Cardiac septum (tissue), 1 donor: ENCODE measurements around the gene RALGPS1. TPM values are rescaled to one million over a fixed set of nuclear protein-coding genes. Genes with fewer than 3 reads are reported as not detected.

ENCODE experiments used
- DNase-seq: peaks from one replicate; pipeline ENCODE4 v3.0.0-alpha.2; 2020; ENCODE audit warnings: low spot score
- intact Hi-C: fragments of 100-400 bp; cut with DNase I; formaldehyde crosslinking; loops from one replicate; pipeline ENCODE4 v1.14.0; 2022
- total RNA-seq: library from RNA; stranded (reverse); fragmentation: NEBNext Ultra II Directional; extraction: Animal tissue kit (Norgen Biotek cat#: 25700); gene quantifications from one replicate; pipeline ENCODE4 v1.2.1, GENCODE V29; 2021
- donor health status: DM: no; HTN: no; CAD: no.

The RALGPS1 gene
- total RNA-seq, 1 donor from 2014 or later, result 21.8 TPM

DNA sequence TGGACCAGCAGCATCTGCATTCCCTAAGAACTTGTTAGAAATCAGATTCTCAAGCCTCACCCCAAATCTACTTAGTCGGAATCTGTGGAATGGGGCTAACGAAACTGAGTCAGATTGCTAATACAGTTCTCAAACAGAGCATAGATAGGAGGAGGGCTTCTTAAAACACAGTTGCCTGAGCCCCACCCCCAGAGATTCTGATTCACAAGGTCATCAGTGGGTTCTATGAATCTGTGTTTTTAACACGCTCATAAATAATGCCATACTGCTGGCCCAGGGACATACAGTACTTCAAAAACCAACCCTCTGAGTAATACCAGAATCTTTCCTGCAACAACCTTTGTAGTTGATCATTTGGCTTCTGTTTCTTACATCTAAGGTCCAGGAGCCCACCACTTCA is 317.1 kb downstream of the RALGPS1 start:
- intact Hi-C loops, result no loop called here
- DNase-seq, result no peak

DNA sequence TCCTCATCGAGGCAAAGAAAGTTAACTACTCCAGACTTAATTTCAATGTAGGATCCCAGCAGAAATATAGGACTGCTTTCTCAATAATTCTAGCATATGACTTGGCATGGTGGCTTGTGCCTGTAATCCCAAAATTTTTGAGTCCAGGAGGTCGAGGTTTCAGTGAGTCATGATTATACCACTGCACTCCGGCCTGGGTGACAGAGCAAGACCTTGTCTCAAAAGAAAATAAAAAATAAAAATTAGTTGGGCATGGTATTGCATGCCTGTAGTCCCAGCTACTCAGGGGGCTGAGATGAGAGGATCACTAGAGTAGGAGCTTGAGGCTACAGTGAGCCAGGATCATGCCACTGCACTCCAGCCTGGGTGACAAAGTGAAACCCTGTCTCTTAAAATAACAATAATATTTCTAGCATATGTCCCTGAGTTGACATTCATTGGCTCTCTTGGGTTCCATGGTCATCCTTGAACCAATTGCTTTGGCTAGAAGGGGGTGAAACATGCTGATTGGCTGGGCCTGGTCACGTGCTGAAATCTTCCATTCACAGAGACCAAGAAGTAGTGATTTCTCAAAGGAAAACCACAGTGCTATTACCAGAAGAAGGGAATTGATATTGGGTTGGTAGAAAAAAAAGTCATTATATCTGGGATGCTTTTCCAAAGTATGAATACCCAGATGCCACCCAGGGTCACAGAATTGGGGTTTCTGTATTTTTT is 318.4 kb downstream of the RALGPS1 start:
- intact Hi-C loops, result no loop called here
- no peak for DNase-seq

DNA sequence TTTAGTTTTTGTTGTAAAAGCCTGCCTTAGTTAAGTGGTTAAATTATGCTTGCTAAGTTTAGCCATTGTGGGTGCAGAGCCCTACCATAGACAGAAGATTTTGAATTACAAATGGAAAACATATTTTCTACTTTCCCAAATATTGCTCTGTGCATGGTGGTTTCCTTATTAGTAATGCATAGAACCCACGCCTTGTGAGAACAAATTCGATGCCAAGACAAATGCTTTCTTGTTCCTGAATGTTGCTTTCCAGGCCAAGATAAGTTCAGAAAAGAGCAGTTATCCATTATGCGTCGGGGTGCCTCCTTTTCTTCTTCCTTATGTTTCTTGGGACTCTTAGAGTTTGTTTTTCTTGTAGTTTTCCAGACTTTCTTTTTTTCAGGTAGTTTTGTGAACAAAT is 319.0 kb downstream of the RALGPS1 start:
- intact Hi-C loops, result no loop called here
- DNase-seq, result no peak

DNA sequence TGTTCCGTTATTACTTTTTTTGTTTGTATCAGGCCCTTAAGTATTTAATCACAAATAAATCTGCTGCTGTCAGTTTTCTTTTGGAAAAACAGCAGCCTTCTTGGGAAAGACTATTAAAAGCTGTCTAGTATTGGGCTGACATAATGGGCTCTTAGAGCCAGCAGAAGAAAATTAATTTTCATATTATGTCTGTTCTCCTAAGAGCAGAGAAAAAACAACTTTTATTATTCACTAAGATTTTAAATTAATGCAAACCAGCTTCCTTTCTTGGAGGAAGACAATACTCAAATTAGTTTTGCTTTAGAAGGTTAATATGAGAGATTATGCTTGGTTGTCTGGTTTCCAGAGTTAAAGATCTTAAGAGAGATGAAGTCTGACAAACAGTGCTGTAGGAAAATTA is 319.4 kb downstream of the RALGPS1 start:
- DNase-seq, result no peak
- intact Hi-C loops, result no loop called here

DNA sequence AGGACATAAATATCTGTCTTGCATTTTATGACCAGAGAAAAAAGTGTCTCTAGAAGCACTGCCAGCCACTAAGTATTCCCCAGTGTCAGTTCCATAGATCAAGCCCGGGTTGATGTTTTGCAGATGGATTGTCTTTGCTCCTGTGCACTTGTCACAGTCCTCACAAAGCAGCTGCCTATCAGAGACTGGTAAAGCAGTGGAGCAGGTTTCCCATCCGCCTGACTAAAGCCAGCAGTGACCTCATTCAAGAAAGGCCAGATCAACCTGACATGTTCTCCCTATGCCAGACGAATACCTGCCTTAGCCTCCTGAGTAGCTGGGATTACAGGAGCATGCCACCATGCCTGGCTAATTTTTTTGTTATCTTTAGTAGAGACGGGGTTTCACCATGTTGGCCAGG is 323.2 kb downstream of the RALGPS1 start:
- DNase-seq, result no peak
- intact Hi-C loops, result no loop called here

DNA sequence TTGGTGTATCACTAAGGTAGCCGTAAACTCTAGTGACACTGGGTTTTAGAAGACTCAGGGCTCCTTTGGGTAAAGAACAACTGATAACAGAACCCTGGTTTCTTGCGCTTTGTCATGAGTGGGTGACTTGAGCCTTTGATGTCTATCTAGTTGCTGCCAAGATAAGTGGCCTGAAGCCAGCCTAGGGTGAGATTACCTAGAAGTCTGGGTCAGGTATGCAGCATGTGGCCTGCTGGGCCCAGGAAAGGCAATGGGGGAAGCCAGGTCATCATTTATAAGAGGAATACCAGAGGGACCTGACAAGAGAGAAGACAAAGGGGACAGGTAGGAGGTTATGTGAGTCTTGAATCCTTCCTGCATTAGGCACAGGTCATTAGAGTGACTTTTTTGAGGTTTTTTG is 326.8 kb downstream of the RALGPS1 start:
- DNase-seq, result no peak
- intact Hi-C loops, result no loop called here

DNA sequence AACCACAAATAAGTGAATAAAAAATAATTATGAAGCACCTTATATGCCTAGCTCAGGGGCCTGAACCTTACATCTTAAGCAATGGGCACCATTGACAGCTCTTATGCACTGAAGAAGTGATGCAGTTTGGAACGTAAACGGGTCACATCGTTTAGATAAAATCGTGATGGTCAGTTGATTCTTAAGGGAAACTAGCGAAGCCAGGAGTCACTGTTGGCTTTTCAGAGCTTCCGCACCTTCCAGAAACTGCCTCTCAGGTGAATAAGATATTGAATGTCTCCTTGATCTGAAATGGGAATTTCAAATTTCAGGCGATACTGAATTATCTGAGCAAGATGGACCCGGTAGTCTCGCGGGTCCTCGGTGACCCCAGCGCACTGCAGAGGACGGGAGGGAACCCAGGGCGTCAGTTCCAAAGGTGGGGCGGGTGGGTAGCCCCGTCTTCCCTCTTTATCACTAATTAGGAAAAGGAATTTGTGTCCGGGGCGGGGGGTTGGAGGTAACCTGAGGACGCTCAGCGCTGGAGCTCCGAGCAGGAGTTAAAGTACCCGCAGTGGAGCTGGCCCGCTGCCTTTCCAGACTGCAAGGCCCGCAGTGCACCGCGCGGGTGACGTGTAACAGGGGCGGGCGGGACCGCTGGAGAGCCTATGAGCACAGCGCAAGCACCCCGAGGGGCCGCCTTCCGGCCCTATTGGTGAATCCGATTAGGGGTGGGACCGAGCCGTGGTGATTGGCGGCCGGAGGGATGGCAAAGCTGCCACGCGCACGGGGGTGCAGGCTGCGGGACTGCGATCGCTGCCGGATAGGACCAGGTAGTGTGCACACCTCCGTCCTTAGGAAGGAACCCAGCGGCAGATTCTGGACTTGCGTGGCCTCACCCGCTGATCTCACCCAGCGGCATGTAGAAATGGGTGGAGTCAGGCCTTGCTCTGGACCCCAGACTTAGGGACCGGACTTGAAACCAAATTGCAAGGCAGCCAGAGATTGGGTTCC is 330.3 kb downstream of the RALGPS1 start:
- DNase-seq, result peak; percentile 98
- intact Hi-C loops, result no loop called here

DNA sequence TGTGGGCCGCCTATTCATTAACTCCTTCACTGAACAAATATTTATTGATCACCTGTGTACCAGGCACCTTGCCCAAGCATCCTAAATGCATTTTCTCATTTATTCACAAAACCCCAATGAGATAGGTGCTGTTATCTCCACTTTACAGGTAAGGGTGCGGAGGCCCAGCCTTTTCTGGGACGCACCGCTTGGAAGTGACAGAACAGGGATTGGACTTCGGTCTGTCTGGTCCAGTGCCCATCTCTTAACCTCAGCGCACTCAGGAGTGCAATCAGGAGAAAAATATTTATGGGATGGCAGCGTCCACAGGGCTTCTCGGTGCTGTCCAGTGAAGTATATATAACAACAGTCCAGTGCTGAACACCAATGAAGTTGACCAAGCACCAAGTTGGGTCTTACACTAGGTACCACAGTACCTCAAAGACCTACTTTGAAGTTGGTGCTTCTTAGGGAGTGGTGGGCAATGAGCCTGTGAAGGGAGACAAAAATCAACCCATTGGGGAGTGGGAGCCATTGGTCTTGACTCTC is 331.1 kb downstream of the RALGPS1 start:
- intact Hi-C loops, result no loop called here

DNA sequence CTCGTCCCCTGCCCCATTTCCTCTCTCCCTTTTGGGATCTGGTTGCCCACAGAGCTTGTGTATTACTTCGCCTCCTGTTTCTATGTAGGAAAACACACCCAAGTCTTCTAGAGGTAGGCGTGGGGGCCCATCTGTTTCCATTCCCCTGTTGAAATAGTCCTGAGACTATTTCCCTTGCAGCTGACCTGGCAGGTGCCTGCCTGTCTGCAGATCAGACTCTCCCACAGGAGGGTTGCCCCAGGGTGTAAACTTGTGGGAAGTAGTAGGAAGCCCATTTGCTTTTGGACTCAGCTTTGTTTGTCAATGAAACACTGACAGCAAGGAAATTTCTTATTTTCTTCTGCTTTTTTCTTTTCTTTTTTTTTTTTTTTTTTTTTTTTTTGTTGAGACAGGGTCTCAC is 333.7 kb downstream of the RALGPS1 start:
- no peak for DNase-seq
- intact Hi-C loops, result no loop called here

More for the DNA sequence above, 331.1 kb downstream of the RALGPS1 start:
- no peak for DNase-seq

DNA sequence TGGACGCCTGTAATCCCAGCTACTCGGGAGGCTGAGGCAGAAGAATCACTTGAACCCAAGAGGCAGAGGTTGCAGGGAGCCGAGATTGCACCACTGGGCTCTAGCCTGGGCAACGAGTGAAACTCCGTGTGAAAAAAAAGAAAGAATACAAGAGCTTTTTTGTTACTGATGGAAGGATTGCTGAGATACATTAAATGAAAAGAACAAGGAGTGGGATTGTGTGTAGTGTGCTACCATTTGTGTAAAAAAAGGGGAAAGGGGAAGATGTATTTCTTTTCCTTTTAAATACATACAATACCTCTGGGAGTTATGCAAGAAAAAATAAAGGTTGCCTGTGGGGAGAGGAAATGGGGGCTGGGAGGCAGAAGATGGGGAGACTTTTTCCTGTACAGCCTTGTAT is 335.3 kb downstream of the RALGPS1 start:
- intact Hi-C loops, result no loop called here
- DNase-seq, result no peak

DNA sequence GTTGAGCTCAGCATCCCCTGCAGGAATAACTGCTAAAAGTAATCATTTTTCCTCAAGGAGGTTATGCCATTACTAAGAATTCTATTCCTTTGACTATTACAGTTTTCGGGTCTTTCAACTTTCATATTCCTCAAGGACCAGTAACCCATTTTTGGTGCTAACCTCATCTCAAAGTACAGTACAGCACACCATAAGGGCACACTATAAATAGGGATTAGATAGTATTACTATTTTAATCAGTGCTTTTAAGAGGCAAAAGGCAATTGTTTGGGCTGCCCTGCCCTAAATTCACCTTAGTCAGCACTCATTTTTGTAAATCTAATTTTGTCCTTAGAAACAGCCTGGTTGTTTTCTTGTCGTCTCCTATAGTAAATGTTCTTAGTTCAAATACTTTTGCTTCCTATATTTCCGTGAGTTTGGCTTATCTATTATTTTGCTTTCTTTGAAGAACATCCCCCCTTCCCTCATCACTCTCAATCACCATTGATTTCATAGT is 336.4 kb downstream of the RALGPS1 start:
- no peak for DNase-seq
- intact Hi-C loops, result no loop called here

DNA sequence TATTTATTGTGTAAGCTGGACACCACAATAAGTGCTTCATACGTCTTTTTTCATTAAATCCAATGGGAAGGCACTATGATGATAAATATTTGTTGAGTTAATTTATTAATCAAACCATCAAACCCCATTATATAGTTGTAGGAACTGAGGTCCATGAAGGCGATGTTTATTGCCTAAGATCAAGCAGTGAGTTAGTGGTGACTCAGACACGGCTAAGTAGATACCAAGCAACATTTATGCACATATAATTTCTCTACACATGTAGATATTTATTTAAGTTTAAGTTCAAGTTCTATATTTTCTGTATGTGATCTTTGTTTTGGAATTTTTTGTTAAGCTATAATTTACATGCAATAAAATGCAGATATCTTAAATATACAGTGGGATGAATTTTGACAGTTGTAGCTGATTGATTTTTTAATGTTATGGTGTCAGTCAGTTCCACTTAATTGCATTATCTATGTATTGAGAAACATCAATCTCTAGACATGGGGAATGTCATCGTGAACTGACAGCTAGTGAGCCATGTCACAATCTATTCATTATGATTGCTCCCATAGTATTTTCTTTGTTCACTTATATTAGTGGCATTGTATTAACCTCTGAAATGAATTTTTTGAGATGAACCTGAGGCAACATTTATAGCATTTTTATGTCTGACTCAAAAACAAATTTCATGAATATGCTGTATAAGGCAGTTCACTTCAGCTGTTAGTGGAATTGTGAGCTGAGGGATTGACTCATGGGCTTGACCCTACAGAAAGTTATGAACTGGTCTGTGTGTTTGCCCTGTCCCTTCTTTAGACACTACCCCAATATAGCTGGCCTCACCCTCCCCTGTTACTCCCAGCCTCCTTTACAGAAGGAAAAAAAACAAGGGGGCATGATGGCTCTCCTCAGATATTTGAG is 338.1 kb downstream of the RALGPS1 start:
- no peak for DNase-seq
- intact Hi-C loops, result no loop called here

DNA sequence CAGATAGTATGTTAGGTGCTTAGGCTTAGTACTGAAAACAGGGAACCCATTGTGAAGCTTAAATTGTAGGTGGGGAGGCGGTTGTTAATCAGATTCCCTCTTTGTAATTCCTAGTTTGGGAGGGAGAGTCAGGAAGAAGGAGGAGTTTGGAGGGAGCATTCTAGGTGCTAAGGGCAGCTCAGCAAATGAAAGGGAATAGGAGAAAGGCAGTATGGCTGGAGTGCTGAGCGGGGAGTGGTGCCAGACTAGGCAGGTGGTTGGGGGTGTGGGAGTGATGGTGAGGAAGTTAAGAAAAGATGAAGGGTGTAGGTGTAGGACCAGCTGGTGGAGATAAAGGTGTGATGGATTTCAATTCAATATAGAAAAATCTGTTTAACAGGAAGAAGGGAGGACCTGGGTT is 338.9 kb downstream of the RALGPS1 start:
- intact Hi-C loops, result no loop called here
- DNase-seq, result no peak

DNA sequence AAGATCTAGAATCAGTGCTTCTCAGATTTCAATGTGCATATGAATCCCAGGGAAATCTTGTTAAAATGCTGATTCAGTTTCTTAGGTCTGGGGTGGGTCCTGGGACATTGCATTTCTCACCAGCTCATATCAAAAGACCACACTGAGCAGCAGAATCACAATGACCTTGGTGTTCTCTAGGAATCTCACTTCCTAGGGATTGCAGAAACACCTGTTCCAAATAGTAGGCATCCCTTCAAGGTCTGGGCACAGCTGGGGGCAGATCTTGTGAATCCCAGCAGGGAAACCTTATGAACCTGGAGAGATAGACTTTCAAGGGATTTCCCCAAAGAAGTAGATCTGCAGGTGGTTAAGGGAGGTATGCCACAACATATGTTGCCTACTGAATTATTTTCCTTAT is 341.1 kb downstream of the RALGPS1 start:
- intact Hi-C loops, result no loop called here
- no peak for DNase-seq

DNA sequence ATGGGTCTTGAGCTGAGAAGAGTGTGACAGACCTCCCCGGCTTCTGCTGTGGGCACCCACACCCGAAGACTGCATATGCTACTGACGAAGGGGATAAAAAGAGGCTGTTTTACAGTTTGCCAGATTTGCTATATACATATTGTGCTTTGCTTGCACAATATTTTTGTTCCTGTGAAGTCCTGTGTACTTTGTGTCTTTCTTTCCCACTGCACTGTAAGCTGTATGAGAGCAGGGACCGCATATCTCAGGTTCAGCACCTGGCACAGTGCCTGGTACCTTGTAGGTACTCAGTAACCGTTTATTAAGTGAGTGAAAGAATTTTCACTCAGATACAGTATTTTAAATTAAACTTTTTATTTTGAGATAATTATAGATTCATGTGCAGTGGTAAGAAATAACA is 341.7 kb downstream of the RALGPS1 start:
- intact Hi-C loops, result no loop called here
- no peak for DNase-seq

DNA sequence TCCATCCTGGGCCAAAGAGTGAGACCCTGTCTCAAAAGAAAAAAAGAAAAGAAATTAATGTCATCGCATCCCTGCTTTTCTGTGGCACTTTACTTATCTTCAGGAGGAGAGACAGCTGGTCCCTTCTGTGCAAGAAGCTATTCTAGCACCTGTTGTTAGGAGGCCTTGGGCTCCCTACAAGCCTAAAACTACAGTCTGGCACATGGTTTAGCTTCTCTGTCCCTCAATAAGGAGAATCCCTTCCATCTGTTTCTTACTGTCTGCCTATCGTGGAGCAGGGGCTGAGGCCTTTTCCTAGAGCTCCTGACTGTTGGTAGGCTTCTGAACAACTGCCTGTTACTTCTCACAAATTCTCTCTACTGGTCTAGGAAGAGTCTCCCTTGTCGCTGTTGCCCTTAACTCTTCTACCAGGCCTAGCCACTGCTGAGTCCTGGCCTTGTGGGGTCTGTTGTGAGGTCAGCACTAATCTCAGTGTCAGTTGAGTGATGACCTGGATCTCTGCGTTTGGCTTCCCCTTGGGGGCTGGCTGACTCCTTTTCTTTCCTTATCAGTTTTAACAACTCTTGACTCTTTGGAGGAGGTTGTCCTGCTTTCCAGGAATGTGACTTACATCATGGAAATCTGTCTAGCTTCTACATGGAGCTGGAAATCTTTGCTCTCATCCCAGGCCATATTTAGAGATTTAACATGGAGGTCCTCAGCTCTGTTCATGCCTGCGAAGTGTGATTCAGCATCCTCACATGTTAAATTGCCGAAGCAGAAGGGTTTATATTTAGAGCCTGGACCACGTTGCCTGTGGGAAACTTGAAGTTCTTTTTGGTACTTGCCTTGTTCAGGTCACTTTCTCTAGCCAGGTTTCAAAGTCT is 344.3 kb downstream of the RALGPS1 start:
- intact Hi-C loops, result no loop called here

DNA sequence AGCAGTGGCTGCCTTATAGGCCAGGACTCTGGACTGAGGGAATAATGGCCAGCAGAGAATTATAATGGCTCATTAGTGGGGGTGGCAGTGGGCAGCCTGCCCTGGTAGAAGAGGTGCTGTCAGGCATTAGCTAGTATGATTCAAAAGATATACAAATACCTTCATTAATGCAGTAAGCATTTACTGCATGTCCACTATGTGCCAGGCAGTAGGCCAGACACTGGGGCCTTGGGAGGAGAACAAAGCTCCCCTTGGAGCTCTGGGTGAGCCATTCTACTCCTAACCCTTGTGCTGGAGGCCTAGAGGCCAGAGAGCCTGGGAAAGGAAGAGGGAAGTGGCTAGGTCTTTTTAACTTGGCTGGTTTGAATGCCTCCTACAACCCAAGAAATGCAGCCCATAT is 348.0 kb downstream of the RALGPS1 start:
- DNase-seq, result no peak
- intact Hi-C loops, result no loop called here

More for the DNA sequence above, 344.3 kb downstream of the RALGPS1 start:
- no peak for DNase-seq

DNA sequence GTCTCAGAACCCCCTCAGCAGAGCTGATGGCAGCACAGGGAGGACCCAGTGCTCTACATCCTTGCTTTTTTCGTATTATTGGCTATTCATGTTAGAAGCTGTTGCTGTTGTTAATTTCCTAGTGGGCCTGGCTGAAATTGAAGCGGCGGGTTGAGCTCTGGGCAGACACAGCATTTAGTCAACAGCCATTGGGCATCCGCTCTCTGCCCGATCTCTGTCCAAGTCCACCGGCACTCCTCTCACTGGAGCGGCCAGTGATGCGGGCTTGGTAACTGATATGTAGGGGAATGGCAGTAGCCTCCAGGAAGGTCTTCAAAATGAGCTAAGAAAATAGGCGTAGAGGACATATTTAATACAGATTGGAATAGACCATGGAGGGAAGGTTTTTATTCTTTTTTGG is 348.7 kb downstream of the RALGPS1 start:
- intact Hi-C loops, result no loop called here
- DNase-seq, result no peak

DNA sequence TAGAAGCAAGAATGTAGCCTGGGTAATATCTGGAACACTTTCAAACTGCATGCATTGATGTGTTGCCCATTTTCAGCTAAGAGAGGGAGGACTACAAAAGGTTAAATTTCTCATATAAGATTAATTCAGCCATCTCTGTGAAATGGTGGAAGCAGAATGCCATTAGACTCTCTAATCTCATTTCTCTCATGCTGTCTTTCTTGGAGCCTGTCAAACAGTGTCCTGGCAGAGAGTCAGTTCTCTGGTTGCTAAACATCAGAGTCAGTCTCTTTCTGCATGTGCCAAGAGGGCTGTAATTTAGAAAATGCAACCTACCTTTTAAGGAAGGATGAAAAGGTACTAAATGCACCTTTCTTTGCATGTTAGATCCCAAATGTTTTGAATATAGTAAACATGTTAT is 349.1 kb downstream of the RALGPS1 start:
- intact Hi-C loops, result no loop called here
- DNase-seq, result no peak
